GM18951 (cell line): ENCODE measurements around the gene DOCK6.
"Not testable (repeated sequence)": the region's sequence is repeated elsewhere in the genome, so short reads cannot be mapped to it uniquely, and the experiment has no call there.

ENCODE experiments used
- POLR2A ChIP-seq: IDR thresholded peaks from 4 replicates; pipeline ENCODE4 v1.6.1; 2011; ENCODE audit warnings: mild to moderate bottlenecking; ENCODE audit not compliant: insufficient read length, insufficient read depth; ENCODE audit errors: extremely low read depth
- in situ Hi-C: fragments of 300-500 bp; cut with MboI; formaldehyde crosslinking; loops from one replicate; pipeline ENCODE4 v1.12.0; 2022; ENCODE audit warnings: low sequenced_read_pairs, mixed read lengths, inconsistent platforms; ENCODE audit not compliant: unreplicated experiment

Gene DOCK6

GRCh38 chr19:11181488-11181887, 80.8 kb downstream of the DOCK6 start:
- in situ Hi-C loops = no loop called here
- TF ChIP-seq POLR2A = no peak

GRCh38 chr19:11180975-11181374, 81.3 kb downstream of the DOCK6 start:
- in situ Hi-C loops = not testable (repeated sequence)

- no peak for TF ChIP-seq POLR2A
- in situ Hi-C loops = no loop called here
Observed at GRCh38 chr19:11180346-11180745, 82.0 kb downstream of the DOCK6 start.

- in situ Hi-C loops = no loop called here
- peak; percentile 51 for TF ChIP-seq POLR2A
Observed at GRCh38 chr19:11179716-11180297, 82.5 kb downstream of the DOCK6 start.

GRCh38 chr19:11179145-11179465, 83.2 kb downstream of the DOCK6 start:
- in situ Hi-C loops = not testable (repeated sequence)

GRCh38 chr19:11177592-11177991, 84.7 kb downstream of the DOCK6 start:
- TF ChIP-seq POLR2A = no peak
- in situ Hi-C loops = no loop called here

GRCh38 chr19:11176466-11177193, 85.7 kb downstream of the DOCK6 start:
- in situ Hi-C loops = no loop called here
- TF ChIP-seq POLR2A = no peak

GRCh38 chr19:11175920-11176319, 86.4 kb downstream of the DOCK6 start:
- in situ Hi-C loops = no loop called here
- TF ChIP-seq POLR2A = no peak

- TF ChIP-seq POLR2A = no peak
- in situ Hi-C loops = no loop called here
Observed at GRCh38 chr19:11174336-11174735, 88.0 kb downstream of the DOCK6 start.

GRCh38 chr19:11173516-11174155, 88.7 kb downstream of the DOCK6 start:
- in situ Hi-C loops = no loop called here
- no peak for TF ChIP-seq POLR2A

- TF ChIP-seq POLR2A = no peak
- in situ Hi-C loops = no loop called here
Observed at GRCh38 chr19:11172576-11172975, 89.7 kb downstream of the DOCK6 start.

- TF ChIP-seq POLR2A = no peak
- in situ Hi-C loops = no loop called here
Observed at GRCh38 chr19:11171144-11171543, 91.2 kb downstream of the DOCK6 start.

GRCh38 chr19:11169896-11170678, 92.2 kb downstream of the DOCK6 start:
- TF ChIP-seq POLR2A = no peak
- in situ Hi-C loops = no loop called here

- no peak for TF ChIP-seq POLR2A
- in situ Hi-C loops = no loop called here
Observed at GRCh38 chr19:11168568-11168967, 93.8 kb downstream of the DOCK6 start.
